Gastroesophageal sphincter (tissue), 3 donors: ENCODE measurements around the gene MYO9A.

Source experiments
- CTCF ChIP-seq, 4 experiments: fragments of 200-600 bp in 2 of 4; fragments of 450-650 bp in 2 of 4; sonication (generic) in 1 of 4; IDR thresholded peaks; one replicate each; pipeline ENCODE4 v1.5.1; 2017 to 2019; ENCODE audit warnings: antibody characterized with exemption in 4 of 4, mild to moderate bottlenecking in 2 of 4, moderate library complexity in 2 of 4
- EP300 ChIP-seq: sonication (generic); formaldehyde crosslinking; IDR thresholded peaks from one replicate; pipeline ENCODE4 v1.6.1; 2017; ENCODE audit warnings: antibody characterized with exemption, mild to moderate bottlenecking
- POLR2A ChIP-seq, 2 donors: fragments of 450-650 bp; IDR thresholded peaks; one replicate each; pipeline ENCODE4 v1.6.1; 2017; ENCODE audit warnings: antibody characterized with exemption in 2 of 2, mild to moderate bottlenecking in 2 of 2, moderate library complexity in 1 of 2

GRCh38 chr15:72106068-72106467, 11.9 kb downstream of the MYO9A start:
- TF ChIP-seq CTCF (IDR thresholded peaks at IDR 0.05): no peak
- TF ChIP-seq POLR2A (IDR thresholded peaks at IDR 0.05): no peak
- no peak for TF ChIP-seq EP300
